ENCODE measurements around the gene SLC29A3. TPM values are rescaled to one million over a fixed set of nuclear protein-coding genes. Genes with fewer than 3 reads are reported as not detected.

Gene SLC29A3
- polyA plus RNA-seq, 3 donors = 6.6 to 8.7 (median 8.4) TPM

DNA sequence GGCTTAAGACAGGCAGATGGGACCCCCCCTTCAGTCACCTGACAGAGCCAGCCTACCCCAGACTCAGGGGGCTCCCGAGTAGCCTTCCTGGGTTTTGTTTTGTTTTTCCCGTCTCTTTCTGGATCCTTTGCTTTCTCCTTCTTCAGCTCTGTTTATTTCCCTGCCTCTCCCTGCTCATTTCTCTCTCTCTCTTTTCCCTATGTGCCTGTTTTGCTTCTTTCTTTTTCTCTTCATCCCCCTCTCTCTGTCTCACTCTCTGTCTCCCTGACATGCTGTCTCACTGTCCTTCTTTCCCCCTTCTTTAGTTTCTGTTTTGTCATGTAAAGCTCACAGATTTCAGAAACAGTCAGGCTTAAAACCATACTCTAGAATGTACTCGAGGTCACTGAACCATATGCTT lies 38.2 kb upstream of the SLC29A3 start:
- DNase-seq (ENCODE audit: extremely low read depth in 1 of 11, low read depth in 9 of 11, low spot score in 4 of 11) = no peak

DNA sequence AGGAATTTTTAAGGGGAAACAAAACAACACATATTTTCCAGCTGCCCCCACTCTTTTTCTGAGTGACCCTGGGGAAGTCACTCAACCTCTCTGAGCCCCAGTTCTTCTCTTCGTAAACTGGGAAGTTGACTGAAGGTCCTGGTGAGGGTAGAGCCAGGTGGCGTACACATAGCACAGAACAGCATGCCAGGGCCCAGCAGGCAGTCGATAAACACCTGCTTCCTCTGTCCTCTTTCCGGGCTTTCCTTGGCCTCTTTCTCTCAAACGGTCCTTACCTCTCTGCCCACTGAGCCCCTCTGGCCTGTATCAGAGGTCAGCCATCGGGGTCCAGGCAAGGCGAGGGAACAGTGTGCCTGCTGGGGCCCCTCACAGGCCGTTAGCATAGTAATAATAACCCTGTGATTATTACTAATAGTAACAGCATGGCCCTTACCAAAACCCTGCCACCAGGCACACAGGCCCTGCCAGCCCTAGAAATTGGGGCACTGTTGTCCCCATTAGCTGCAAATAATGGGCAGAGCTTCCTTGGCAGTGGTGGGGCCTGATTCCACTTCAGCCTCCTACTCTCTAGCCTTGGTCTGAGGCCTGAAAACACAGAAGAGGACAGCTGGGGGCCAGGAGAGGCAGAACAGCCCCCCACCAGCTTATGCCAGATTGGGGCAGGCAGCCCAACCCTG lies 37.3 kb upstream of the SLC29A3 start:
- DNase-seq (ENCODE audit: extremely low read depth in 1 of 11, low read depth in 9 of 11, low spot score in 4 of 11) = no peak

GRCh38 chr10:71282323-71282680 lies 36.8 kb upstream of the SLC29A3 start:
- no peak for DNase-seq (ENCODE audit: extremely low read depth in 1 of 11, low read depth in 9 of 11, low spot score in 4 of 11)

- no peak for DNase-seq (ENCODE audit: extremely low read depth in 1 of 11, low read depth in 9 of 11, low spot score in 4 of 11)
Measured at GRCh38 chr10:71283410-71283809, 35.6 kb upstream of the SLC29A3 start.

DNA sequence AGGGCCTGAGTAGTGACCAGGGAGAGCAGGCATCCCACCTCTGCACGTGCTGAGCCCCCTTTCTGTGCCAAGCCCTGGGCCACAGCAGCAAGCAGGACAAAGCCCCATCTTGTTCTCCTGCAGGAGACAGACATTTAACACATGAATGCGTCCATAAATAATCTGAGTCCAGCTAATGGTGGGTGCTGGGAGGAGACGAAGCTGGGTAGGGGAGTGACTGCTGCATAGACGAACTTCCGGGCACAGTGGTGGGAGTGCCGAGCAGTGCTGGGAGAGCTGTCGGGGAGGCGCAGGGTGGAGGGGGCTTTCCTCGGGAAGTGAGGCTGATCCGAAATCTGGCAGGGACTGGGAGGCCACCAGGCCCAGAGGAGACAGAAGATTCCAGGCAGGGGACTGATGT lies 35.2 kb upstream of the SLC29A3 start:
- DNase-seq (ENCODE audit: extremely low read depth in 1 of 11, low read depth in 9 of 11, low spot score in 4 of 11) = no peak

- DNase-seq (ENCODE audit: extremely low read depth in 1 of 11, low read depth in 9 of 11, low spot score in 4 of 11) = no peak
Measured at GRCh38 chr10:71284544-71285179, 34.4 kb upstream of the SLC29A3 start.

- peak in 2 of 11 donors; percentile 47 to 62 for DNase-seq (ENCODE audit: extremely low read depth in 1 of 11, low read depth in 9 of 11, low spot score in 4 of 11)
Measured at GRCh38 chr10:71285180-71285545, 33.9 kb upstream of the SLC29A3 start.

- no peak for DNase-seq (ENCODE audit: extremely low read depth in 1 of 11, low read depth in 9 of 11, low spot score in 4 of 11)
Measured at GRCh38 chr10:71285986-71286385, 33.1 kb upstream of the SLC29A3 start.

GRCh38 chr10:71286521-71287294 lies 32.4 kb upstream of the SLC29A3 start:
- no peak for DNase-seq (ENCODE audit: extremely low read depth in 1 of 11, low read depth in 9 of 11, low spot score in 4 of 11)

- no peak for DNase-seq (ENCODE audit: extremely low read depth in 1 of 11, low read depth in 9 of 11, low spot score in 4 of 11)
Measured at GRCh38 chr10:71287456-71287855, 31.6 kb upstream of the SLC29A3 start.

- DNase-seq (ENCODE audit: extremely low read depth in 1 of 11, low read depth in 9 of 11, low spot score in 4 of 11) = no peak
Measured at GRCh38 chr10:71288461-71288860, 30.6 kb upstream of the SLC29A3 start.

DNA sequence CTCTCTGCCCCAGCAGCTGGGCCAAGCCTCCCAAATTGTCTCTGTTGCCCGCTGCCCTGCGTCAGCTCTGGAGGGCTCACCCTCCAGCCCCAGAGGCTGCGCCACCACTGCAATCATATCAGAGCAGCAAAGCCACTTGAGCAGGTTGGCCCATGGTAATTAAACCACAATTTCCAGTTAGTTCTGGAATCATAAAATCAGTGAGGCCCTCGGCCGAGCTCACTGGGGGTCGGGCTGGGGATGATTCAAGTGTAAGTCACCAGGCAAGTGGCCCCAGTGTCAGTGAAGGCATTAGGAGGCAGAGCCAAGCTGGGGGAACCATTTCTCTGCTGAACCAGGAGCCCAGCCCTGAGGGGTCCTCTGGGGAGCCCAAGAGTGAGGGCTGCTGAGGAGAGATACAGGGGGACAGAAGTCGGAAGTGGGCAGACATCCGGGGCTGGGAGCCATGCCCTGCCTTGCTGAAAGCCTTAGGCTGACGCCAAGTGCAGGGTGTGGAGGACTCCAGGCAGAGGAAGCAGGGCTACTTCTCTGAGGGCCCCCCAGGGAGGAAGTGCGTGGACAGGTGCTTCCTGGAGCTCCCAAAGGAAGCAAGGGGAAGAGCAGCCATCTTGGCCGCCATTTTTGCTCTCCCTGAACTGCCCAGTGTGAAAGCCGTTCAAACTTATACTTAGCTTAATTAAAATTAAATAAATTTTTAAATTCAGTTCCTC lies 29.5 kb upstream of the SLC29A3 start:
- no peak for DNase-seq (ENCODE audit: extremely low read depth in 1 of 11, low read depth in 9 of 11, low spot score in 4 of 11)

DNA sequence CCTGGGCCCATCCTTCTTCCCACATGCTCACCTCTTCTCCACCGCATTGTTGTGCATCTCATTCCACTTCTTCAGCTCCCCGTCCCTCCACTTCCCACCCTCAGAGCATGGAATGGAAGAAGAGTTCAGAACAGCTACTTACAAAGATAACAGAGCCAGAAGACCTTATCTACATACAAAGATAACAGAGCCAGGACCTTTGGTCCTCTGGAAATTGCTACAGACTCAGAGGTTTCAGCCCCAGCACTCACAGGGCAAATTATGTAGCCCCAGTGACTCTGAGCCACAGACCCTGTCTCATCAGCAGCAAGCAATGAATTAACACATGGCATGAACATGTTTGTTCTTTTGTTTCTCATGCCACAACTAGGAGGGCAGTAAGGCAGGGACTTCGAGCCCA lies 28.7 kb upstream of the SLC29A3 start:
- no peak for DNase-seq (ENCODE audit: extremely low read depth in 1 of 11, low read depth in 9 of 11, low spot score in 4 of 11)

- no peak for DNase-seq (ENCODE audit: extremely low read depth in 1 of 11, low read depth in 9 of 11, low spot score in 4 of 11)
Measured at GRCh38 chr10:71290806-71291527, 28.1 kb upstream of the SLC29A3 start.

GRCh38 chr10:71291528-71291900 lies 27.5 kb upstream of the SLC29A3 start:
- no peak for DNase-seq (ENCODE audit: extremely low read depth in 1 of 11, low read depth in 9 of 11, low spot score in 4 of 11)

DNA sequence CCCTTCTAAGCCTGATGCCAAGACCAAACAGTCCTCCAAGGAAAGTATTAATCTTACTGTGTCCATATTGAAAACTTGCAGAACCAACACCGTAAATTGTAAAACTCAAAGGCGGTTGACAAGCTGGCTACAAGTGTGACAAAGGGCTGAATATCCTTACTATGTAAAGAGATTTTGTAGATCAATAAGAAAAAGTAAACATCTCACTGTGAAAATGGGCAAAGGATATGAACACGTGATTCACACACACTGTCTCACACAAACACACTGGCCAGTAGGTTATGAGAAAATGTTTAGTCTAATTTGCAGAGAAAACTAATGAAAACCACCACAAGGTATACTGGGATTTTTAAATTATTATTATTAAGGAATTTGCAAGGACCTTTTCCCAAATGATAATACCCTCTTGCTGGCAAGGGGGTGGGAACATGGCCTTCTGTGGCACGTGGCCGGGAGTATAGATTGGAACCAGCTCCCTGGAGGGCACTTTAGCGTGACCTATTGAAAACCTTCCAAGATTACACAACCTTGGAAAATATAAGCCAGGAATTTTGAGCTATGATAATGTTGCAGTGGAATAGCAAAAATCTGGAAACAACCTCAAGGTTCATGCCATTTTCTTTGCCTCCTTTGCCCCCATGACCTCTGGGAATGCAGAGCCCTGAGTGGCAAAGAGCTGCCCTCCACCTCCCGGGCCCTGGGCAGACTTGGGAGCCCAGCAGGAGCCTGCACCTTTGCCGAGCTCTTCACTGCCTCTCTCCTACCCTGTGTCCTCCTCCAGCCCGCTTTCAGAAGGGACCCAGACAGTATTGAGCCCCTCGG lies 26.2 kb upstream of the SLC29A3 start:
- DNase-seq (ENCODE audit: extremely low read depth in 1 of 11, low read depth in 9 of 11, low spot score in 4 of 11) = no peak

DNA sequence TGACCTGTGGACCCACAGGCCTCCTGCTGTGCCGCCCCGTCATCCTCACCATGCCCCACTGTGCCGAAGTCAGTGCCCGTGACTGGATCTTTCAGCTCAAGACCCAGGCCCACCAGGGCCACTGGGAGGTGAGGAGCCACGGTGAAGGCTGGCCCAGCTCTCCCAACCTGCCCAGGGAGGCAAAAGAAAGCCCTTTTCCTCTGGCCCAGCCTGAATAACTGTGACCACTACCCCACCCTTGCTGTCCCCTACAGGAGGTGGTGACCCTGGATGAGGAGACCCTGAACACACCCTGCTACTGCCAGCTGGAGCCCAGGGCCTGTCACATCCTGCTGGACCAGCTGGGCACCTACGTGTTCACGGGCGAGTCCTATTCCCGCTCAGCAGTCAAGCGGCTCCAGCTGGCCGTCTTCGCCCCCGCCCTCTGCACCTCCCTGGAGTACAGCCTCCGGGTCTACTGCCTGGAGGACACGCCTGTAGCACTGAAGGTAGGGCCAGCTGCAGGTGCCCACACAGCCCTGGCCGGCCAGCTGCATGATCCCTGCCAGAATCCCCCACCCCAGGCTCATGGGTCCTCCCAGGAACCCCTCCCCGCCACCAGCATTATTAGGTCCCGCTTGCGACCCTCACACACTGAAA lies 25.5 kb upstream of the SLC29A3 start:
- DNase-seq (ENCODE audit: extremely low read depth in 1 of 11, low read depth in 9 of 11, low spot score in 4 of 11) = no peak

DNA sequence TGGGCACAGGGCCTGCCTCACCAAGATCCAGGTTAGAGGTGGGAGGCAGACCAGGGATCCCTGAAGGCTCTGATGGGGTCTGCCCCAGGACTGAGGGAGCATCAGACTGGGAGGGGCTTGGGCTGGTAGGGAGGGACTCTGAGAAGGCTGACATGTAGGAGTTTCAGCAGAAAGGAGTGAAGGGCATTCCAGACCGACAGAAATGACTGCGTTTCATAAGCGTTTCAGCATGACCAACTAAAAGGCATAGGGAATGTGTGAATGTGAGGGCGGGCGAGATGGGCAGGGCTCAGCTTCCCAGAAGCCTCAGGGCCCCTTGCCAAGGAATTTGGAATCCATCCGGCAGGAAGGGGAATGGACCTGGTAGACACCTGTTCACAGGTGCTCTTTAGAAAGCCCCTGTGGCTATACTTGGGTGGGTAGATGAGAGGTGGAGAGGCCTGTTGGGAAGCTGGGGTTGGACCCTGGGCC lies 24.9 kb upstream of the SLC29A3 start:
- DNase-seq (ENCODE audit: extremely low read depth in 1 of 11, low read depth in 9 of 11, low spot score in 4 of 11) = no peak
